HepG2 (cell line): ENCODE measurements around the gene ANXA5. TPM values are rescaled to one million over a fixed set of nuclear protein-coding genes. Genes with fewer than 3 reads are reported as not detected.

Source experiments
- ATAC-seq: fragments of 200-7000 bp; cut with Tn5 transposase; 3 replicates; pipeline ENCODE4 v1.9.1; 2020; ENCODE audit warnings: mild to moderate bottlenecking, moderate library complexity
- BruUV-seq: library from RNA; stranded (reverse); fragments of 400-500 nt; replicated peaks from 2 replicates; lab custom pipeline; 2021; lab: Mats Ljungman, UMichigan
- CTCF ChIA-PET: fragments of 300-600 bp; formaldehyde crosslinking; extraction: SDS; loops from one replicate; lab custom pipeline; 2021; ENCODE audit warnings: low total read pairs, inconsistent platforms, low intra/inter-chr PET ratio; lab: Yijun Ruan, JAX
- POLR2A ChIA-PET: fragments of 350-600 bp; sonication (Branson Sonifier 250); formaldehyde crosslinking; loops from one replicate; lab custom pipeline; 2020; ENCODE audit warnings: antibody characterized with exemption, inconsistent platforms; lab: Yijun Ruan, JAX
- DNase-seq: peaks from one replicate; pipeline ENCODE4 v3.0.0-alpha.2; 2015; ENCODE audit warnings: low spot score
- FAIRE-seq: peaks from 3 replicates; lab custom pipeline; 2011; peaks lifted over from hg19 to GRCh38; lab: Jason Lieb, UNC
- H2AFZ ChIP-seq: one replicate; pipeline ENCODE4 v1.6.1; 2011; ENCODE audit warnings: low read length, inconsistent platforms
- H3K27ac ChIP-seq: fragments of 300-600 bp; 3 replicates; pipeline ENCODE4 v1.8.0; 2011; ENCODE audit warnings: mixed run types, mild to moderate bottlenecking, mixed read lengths, low read length, inconsistent platforms; ENCODE audit not compliant: insufficient read depth; ENCODE audit errors: extremely low read length
- H3K27me3 ChIP-seq, 2 experiments: fragments of 200-600 bp in 1 of 2; 2 replicates in 1 of 2; 3 replicates in 1 of 2; pipeline versions ENCODE4 v1.6.0 to v1.8.0; 2011; ENCODE audit warnings: low read length in 2 of 2, mild to moderate bottlenecking in 2 of 2, moderate library complexity in 2 of 2, inconsistent platforms in 1 of 2; ENCODE audit not compliant: insufficient read depth in 2 of 2, control insufficient read depth in 1 of 2
- H3K36me3 ChIP-seq, 2 experiments: fragments of 200-600 bp in 1 of 2; replicated peaks in 1 of 2; 2 replicates in 1 of 2; 3 replicates in 1 of 2; pipeline versions ENCODE4 v1.5.1 to v1.8.0; 2011; ENCODE audit warnings: low read length in 2 of 2, inconsistent platforms in 1 of 2; ENCODE audit not compliant: insufficient read depth in 2 of 2, control insufficient read depth in 1 of 2
- H3K4me1 ChIP-seq: 2 replicates; pipeline ENCODE4 v1.5.1; 2012; ENCODE audit warnings: low read length, inconsistent platforms; ENCODE audit not compliant: insufficient read depth
- H3K4me2 ChIP-seq: 2 replicates; pipeline ENCODE4 v1.6.0; 2011; ENCODE audit warnings: low read depth, low read length, inconsistent platforms
- H3K4me3 ChIP-seq, 3 experiments: fragments of 200-600 bp in 1 of 3; sonication (generic), shearing (Covaris generic) in 1 of 3; replicated peaks in 1 of 3; 2 replicates each; pipeline ENCODE4 v1.5.1; 2011 to 2016; ENCODE audit warnings: low read length in 3 of 3, inconsistent platforms in 2 of 3, low read depth in 2 of 3, mild to moderate bottlenecking in 2 of 3, control low read depth in 1 of 3, mixed read lengths in 1 of 3; ENCODE audit not compliant: insufficient read depth in 1 of 3
- H3K79me2 ChIP-seq: one replicate; pipeline ENCODE4 v1.6.1; 2011; ENCODE audit warnings: low read length, inconsistent platforms; ENCODE audit not compliant: insufficient read depth
- H3K9ac ChIP-seq: 2 replicates; pipeline ENCODE4 v1.6.0; 2011; ENCODE audit warnings: mild to moderate bottlenecking, low read depth, low read length, inconsistent platforms; ENCODE audit not compliant: insufficient read depth
- H3K9me3 ChIP-seq: 2 replicates; pipeline ENCODE4 v1.5.1; 2012; ENCODE audit warnings: mild to moderate bottlenecking, low read length
- H4K20me1 ChIP-seq: 2 replicates; pipeline ENCODE4 v1.6.0; 2011; ENCODE audit warnings: inconsistent platforms, mild to moderate bottlenecking, low read length, moderate library complexity; ENCODE audit not compliant: insufficient read depth
- CEBPG ChIP-seq: IDR thresholded peaks from 2 replicates; pipeline ENCODE4 v1.6.1; 2016
- CTCF ChIP-seq: sonication (generic); formaldehyde crosslinking; IDR thresholded peaks from 2 replicates; pipeline ENCODE4 v1.5.0; 2020; ENCODE audit warnings: mild to moderate bottlenecking, missing genetic modification reagents, moderate library complexity
- JDP2 ChIP-seq: sonication (generic); formaldehyde crosslinking; IDR thresholded peaks from 2 replicates; pipeline ENCODE4 v1.8.1; 2022; ENCODE audit warnings: missing genetic modification reagents, borderline replicate concordance
- NKX3-1 ChIP-seq: sonication (generic); formaldehyde crosslinking; IDR thresholded peaks from 2 replicates; pipeline ENCODE4 v1.5.0; 2020; ENCODE audit warnings: missing genetic modification reagents
- PREB ChIP-seq: sonication (generic); formaldehyde crosslinking; IDR thresholded peaks from 2 replicates; pipeline ENCODE4 v1.4.0; 2020; ENCODE audit warnings: missing genetic modification reagents
- REL ChIP-seq: sonication (generic); formaldehyde crosslinking; conservative IDR thresholded peaks from 2 replicates; pipeline ENCODE4 v1.8.0; 2022; ENCODE audit warnings: mild to moderate bottlenecking, missing genetic modification reagents, moderate library complexity
- SMARCE1 ChIP-seq: fragments of 450-650 bp; IDR thresholded peaks from 2 replicates; pipeline ENCODE4 v1.6.1; 2017; ENCODE audit warnings: borderline replicate concordance
- TBX3 ChIP-seq: fragments of 450-650 bp; IDR thresholded peaks from 2 replicates; pipeline ENCODE4 v1.6.1; 2017; ENCODE audit warnings: antibody characterized with exemption, mild to moderate bottlenecking, inconsistent platforms, borderline replicate concordance
- ZBTB1 ChIP-seq: sonication (generic); formaldehyde crosslinking; IDR thresholded peaks from 2 replicates; pipeline ENCODE4 v1.4.0; 2020; ENCODE audit warnings: missing genetic modification reagents, borderline replicate concordance
- ZBTB21 ChIP-seq: sonication (generic); formaldehyde crosslinking; IDR thresholded peaks from 2 replicates; pipeline ENCODE4 v1.4.0; 2020; ENCODE audit warnings: missing genetic modification reagents
- ZBTB7A ChIP-seq: sonication (generic); formaldehyde crosslinking; IDR thresholded peaks from 2 replicates; pipeline ENCODE4 v1.8.0; 2022; ENCODE audit warnings: mild to moderate bottlenecking, missing genetic modification reagents
- ZEB1 ChIP-seq: IDR thresholded peaks from 2 replicates; pipeline ENCODE4 v1.6.1; 2012; ENCODE audit warnings: mild to moderate bottlenecking, low read depth, inconsistent platforms; ENCODE audit not compliant: insufficient replicate concordance
- ZMAT5 ChIP-seq: sonication (generic); formaldehyde crosslinking; IDR thresholded peaks from 2 replicates; pipeline ENCODE4 v1.5.0; 2020; ENCODE audit warnings: mild to moderate bottlenecking, low read depth, missing genetic modification reagents, borderline replicate concordance
- ZMYM3 ChIP-seq: sonication (generic); formaldehyde crosslinking; IDR thresholded peaks from 2 replicates; pipeline ENCODE4 v1.5.1; 2020; ENCODE audit warnings: mild to moderate bottlenecking, missing genetic modification reagents
- ZNF234 ChIP-seq: sonication (generic); formaldehyde crosslinking; conservative IDR thresholded peaks from 2 replicates; pipeline ENCODE4 v1.5.1; 2020; ENCODE audit warnings: mild to moderate bottlenecking, missing genetic modification reagents
- ZNF264 ChIP-seq: sonication (generic); formaldehyde crosslinking; IDR thresholded peaks from 2 replicates; pipeline ENCODE4 v1.4.0; 2020; ENCODE audit warnings: missing genetic modification reagents
- ZNF468 ChIP-seq: sonication (generic); formaldehyde crosslinking; IDR thresholded peaks from 2 replicates; pipeline ENCODE4 v1.8.0; 2022; ENCODE audit warnings: mild to moderate bottlenecking, moderate library complexity, missing genetic modification reagents
- ZNF629 ChIP-seq: sonication (generic); formaldehyde crosslinking; conservative IDR thresholded peaks from 2 replicates; pipeline ENCODE4 v1.5.0; 2020; ENCODE audit warnings: missing genetic modification reagents
- WGBS: methylation state at CpG from one replicate; pipeline ENCODE4 v1.1.6; 2017; ENCODE audit warnings: low lambda C conversion rate; 5-methylcytosine and 5-hydroxymethylcytosine counted together
- in situ Hi-C: cut with HindIII; loops from 2 replicates; pipeline ENCODE4 v1.10.0; 2017; ENCODE audit warnings: low pct_unique_long_range_greater_than_20kb; ENCODE audit not compliant: extremely low pct_ligation_motif_present
- intact Hi-C: fragments of 100-400 bp; cut with micrococcal nuclease; formaldehyde crosslinking; loops from one replicate; pipeline ENCODE4 v1.10.0; 2022; ENCODE audit not compliant: unreplicated experiment
- polyA plus RNA-seq, 8 experiments: library from polyadenylated mRNA; depleted of rRNA in 3 of 8; stranded (reverse) in 7 of 8; unstranded in 1 of 8; fragments of >200 nt; fragmentation: Illumina TruSeq in 4 of 8; extraction: Trizol in 4 of 8; gene quantifications; 2 replicates each; pipeline versions ENCODE4 v1.2.1 to v1.2.3, GENCODE V29; 2011 to 2016; ENCODE audit warnings: low read depth in 4 of 8, missing spikeins in 1 of 8, mixed read lengths in 1 of 8; ENCODE audit not compliant: insufficient read depth in 1 of 8
- total RNA-seq, 5 experiments: library from RNA; depleted of rRNA; stranded (reverse); fragments of >200 nt; fragmentation: Illumina TruSeq; extraction: Trizol; gene quantifications; 2 replicates each; pipeline ENCODE4 v1.2.3, GENCODE V29; 2016; ENCODE audit warnings: low read depth in 1 of 5

The ANXA5 gene
- total and polyA plus RNA-seq, 2 of the 13 experiments (the other 11 are each of a cell fraction or from before 2014, with no cell fraction given) = 209 to 342 TPM

GRCh38 chr4:121739575-121739974 is 42.8 kb upstream of the ANXA5 start:
- ChIA-PET CTCF (no interaction called here), POLR2A (no interaction called here)
- Histone ChIP-seq H3K9ac (no peak overlapping the region), H2AFZ (no peak overlapping the region), H3K4me1 (no peaks in the 10 kb centered on the region), H4K20me1 (no peaks in the 10 kb centered on the region), H3K9me3 (no peaks in the 10 kb centered on the region), H3K36me3 (no peaks in the 10 kb centered on the region), H3K27ac (no peak overlapping the region), H3K79me2 (no peaks in the 10 kb centered on the region), H3K27me3 (no peaks in the 10 kb centered on the region; a peak in 1 of 5 replicates), H3K4me2 (no peak overlapping the region), H3K4me3 (no peak overlapping the region)
- DNase-seq (no peak), ATAC-seq (no peak), FAIRE-seq (no peak)
- intact Hi-C loops (loop anchor here (10.0 kb wide), 1 partner anchor 545 kb away; no protein-coding TSS in a partner anchor), in situ Hi-C loops (loop anchor here (5.0 to 10.0 kb wide), 2 partner anchors 272 to 365 kb away; no protein-coding TSS in a partner anchor)
- TF ChIP-seq ZMYM3 (CRISPR knock-in tag) (no peak), ZBTB21 (CRISPR knock-in tag) (no peak), ZBTB1 (CRISPR knock-in tag) (no peak), ZNF234 (no peak), CTCF (no peak), REL (CRISPR knock-in tag) (no peak), PREB (no peak), ZMAT5 (CRISPR knock-in tag) (no peak), ZNF264 (CRISPR knock-in tag) (no peak), ZEB1 (no peak), CEBPG (CRISPR knock-in tag) (no peak), JDP2 (CRISPR knock-in tag) (no peak), SMARCE1 (no peak), ZBTB7A (no peak), TBX3 (no peak), ZNF468 (CRISPR knock-in tag) (no peak), ZNF629 (CRISPR knock-in tag) (no peak), NKX3-1 (CRISPR knock-in tag) (no peak)
- WGBS = 6% methylated on average over 2 of the region's 2 CpGs
- no TSS peak for BruUV-seq
